Measurements from ENCODE around the gene CCNK.

The CCNK gene

DNA sequence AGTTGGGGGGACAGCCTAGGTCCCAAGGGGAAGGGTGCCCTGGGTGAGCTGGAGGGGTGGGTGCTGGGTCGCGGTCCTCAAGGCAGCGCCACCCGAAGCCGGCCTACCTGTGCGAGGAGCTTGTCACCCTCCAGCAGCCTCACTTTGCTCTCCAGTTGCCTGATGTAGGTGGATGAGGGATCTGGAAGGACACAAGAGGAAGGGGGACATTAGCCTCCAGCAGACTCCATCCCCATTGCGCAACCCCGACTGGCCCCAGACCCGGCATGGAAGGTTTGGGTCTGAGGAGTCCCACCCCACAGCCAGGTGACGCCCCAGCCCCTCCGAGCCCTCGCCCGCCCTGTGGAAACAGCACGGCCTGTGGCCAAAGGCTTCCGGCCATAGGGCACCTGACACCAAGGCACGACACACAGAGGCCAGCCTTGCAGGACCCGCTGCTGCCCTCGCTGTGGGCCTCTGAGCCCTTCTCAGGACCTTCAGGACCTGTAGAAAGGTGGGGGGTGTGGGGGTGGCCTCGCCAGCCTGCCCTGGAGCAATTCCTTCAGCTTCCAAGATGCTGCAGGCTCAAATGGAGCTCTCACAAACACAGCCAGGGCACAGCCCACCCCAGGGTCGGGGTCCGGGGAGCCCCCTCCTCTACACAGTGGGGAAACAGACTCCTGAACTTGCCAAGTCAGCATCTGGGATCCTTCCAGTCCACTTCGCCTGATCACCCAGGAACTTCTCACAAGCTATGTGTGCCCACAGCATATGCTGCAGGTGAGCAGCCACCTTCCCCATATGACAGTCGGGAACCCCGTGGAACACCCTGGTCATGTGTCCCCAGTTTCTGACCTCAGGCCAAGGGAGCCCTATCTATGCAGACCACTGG, 54.9 kb downstream of the CCNK start:
- no peak for DNase-seq (ENCODE audit: low read depth, low spot score)

DNA sequence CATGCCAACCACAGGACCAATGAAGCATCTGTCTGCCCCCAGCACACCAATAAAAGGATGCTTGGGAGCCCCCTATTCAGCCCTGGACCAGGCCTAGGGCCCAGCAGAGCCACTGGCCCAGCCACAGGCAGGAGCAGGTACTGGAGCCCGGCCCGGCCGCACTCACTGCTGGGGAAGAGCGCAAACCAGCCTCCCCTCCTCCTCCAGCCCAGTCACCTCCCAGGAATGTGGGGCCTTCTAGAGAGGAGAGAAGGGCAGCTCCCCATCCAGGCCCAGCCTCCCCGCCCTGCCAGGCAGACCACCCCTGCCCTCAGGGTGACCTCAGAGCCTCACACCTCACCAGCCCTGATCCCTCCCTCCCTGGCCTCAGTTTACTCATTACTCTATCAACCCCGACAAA, 56.2 kb downstream of the CCNK start:
- DNase-seq (ENCODE audit: low read depth, low spot score), result no peak

DNA sequence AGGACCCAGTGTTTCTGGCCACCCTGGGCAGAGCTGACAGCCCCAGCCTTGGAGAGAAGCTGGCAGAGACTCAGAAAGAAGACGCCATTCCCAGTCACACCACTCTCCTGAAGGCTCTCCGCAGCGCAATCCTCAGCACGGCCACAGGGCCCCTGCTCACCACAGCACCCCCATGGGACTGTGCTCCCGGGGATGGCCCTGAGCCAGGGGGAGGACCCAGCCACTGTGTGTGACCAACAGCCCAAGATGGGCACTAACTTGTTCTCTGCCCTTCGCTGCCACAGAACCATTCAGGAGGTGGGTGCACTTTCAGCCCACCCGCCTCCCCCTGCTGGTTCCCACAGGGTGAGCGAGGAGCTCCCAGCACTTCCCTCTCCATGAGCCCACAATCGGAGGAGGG, 57.1 kb downstream of the CCNK start:
- no peak for DNase-seq (ENCODE audit: low read depth, low spot score)

DNA sequence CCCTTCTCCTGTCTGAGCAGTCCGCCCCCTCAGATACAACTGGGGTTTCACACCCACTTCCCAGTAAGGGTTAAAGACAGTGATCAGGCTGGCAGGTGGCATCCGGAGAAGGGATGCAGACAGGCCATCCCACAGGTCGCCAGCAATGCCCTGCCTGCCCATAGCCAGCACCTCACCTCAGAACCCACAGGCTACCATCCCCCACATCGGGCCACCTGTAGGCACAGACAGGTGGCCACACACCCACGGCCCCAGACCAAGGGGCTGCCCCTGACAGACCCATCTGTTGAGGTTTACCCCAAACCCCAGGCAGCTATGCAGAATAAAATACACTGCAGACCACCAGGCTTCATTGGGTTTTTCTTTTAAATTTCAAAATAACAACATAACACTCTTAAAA, 57.5 kb downstream of the CCNK start:
- DNase-seq (ENCODE audit: low read depth, low spot score), result no peak

DNA sequence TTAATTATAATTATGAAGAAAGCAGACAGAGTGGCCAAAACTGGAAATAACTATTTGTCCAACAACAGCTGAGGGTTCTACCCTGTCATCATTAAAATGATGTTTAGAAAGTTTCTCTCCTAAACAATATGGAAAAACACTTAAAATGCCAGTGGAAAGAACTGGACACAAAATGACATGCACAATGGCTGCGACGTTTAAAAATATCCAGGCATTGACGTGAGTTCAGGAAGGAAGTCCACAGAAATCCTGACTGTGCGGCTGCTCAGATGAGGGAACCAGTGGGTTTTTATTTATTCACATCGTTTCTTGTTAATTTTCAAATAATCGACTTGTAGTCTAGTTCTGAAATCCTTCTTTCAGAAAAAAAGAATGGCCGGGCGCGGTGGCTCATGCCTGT, 58.3 kb downstream of the CCNK start:
- DNase-seq (ENCODE audit: low read depth, low spot score), result no peak

DNA sequence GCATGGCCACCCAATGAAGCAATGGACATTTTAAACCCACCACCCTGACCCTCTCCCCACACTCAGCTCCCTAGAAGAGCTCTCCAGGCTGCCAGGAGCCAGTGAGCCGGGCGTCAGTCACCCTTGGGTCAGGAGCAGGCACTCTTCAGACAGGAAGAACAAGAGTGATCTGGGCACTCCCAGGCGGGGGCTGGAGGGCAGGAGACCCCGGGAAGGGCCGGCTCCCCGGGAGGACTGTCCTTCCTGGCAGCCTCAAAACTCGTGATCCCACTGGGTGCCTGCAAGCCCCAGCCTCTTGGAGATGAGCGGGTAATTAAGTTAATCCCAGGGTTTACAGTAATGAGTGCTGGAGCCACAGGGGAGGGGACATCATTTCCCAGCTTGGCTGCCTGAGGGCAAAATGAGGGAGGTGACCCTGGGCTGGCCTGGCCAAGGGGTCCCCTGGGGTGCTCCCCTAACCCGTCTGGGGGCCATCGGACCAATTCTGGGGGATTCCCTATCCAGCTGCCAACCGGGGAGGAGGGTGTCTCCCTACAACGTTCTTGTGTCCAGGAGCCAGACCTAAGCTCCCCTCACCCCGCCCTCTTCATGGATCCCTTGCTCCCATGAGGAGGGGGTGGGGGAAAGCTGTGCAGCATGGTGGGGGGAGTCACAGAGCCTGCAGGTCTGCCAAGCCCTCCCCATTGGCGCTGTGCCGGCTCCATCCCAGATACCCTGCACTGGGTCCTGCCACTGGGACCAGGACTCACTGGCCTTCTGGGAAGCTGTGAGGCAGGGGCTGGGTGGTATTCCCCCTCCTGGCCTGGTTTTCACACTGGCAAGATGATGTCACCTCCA, 59.2 kb downstream of the CCNK start:
- no peak for DNase-seq (ENCODE audit: low read depth, low spot score)

DNA sequence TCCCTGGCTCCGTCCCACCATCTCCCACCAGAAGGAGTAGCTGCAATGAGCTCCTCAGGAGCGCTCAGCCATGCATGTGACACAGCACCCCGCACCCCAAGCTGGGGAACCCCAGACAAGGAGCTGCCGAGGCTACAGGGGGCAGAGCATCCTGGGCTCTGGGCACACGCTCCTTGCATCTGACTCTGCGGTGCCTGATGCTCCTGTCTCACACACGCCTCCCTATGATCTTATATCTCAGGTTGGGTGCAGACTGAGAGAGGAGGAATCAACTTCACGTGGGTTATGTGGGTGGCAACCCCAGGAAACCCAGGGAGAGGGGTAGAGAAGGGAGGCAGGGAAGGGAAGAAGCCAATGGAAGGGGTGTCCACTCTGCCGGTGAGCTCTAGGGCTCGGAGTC, 60.0 kb downstream of the CCNK start:
- no peak for DNase-seq (ENCODE audit: low read depth, low spot score)

DNA sequence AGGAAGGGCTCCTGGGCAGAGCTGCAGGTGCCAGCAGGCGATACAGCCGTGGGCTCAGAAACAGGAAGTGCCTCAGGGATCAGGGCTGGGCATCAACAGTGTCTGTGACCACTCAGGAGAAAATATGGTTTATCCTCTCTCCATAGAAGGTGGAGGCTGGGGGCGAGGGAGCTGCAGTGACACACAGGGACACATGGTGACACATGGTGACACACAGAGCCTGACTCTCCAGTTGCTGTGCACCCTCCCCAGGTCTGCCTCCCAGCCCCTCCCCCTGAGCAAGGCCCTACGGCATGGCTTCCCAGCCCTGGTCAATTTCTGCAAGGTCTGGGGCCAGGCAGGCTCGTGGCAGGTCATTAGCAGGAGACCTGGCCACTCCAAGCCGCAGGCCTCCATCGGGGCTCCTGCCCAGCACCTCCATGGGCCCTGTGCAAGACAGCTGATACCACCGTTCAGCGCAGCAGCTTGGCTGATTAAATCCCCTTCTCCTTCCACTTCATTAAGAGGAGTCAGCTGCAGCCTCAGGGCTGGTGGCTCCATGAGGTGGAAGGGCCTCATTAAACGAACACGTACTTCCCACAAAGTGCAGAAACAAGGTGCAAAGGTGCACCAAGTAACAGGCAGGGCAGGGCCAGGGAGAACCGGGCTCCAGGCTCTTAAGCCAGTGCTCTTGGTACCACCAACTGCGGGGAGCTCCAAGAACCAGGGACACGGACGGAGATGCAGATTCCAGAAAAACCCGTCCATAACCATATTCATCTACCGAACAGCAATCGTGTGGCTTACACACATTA, 60.7 kb downstream of the CCNK start:
- no peak for DNase-seq (ENCODE audit: low read depth, low spot score)

DNA sequence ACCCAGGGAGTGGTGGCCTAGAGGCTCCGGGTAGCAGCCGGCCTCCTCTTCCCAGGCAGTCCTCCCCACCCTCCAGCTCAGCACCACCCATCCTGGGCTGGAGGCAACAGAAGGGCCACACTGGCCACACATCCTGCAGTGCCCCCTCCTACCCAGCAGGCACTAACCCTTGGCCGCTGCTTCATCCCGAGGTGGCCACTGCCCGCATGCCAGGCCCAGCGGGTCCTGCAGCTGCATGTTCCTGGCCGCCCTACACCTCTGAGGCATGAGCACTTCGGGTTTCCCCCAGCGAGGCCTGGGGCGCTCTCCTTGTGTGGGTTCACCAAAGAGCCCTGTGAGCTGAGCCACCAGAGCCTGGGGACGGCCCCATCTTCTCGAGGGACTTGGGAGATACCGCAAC, 61.4 kb downstream of the CCNK start:
- no peak for DNase-seq (ENCODE audit: low read depth, low spot score)

DNA sequence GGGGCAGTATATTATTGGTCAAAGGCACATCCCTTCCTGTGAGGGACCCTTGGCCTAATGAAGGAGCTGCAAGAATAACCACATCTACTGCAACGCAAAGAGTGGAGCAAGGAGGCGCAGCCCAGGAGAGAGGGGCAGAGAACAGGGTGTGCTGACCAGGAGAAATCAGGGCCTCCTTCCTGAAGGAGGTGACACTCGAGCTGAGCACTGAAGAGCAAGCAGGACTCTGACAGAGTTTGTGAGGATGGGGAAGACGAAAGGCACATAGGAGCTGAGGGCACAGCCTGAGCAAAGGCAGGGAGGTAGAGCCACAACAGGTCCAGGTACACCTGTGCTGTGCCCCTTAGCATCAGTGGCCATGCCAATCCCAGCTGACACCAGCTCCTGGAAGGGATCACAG, 62.2 kb downstream of the CCNK start:
- DNase-seq (ENCODE audit: low read depth, low spot score), result no peak

DNA sequence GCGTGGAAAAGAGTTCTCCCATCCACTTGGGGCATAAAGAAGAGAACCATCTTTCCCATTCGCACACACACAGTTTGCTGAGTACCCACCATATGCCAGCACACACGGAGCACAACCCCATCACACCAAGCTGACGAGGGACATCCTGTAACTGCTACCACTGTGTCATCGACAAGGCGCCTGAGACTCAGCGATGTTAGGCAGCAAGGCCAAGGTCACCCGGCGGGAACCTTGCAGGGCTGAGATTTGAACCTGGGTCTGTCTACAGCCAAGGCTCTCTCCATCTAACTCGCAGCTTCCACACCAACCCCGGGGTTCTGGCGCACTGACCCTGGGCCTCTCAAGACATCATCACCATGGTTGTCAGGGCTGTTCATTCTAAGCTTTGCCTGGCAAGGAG, 62.8 kb downstream of the CCNK start:
- no peak for DNase-seq (ENCODE audit: low read depth, low spot score)

DNA sequence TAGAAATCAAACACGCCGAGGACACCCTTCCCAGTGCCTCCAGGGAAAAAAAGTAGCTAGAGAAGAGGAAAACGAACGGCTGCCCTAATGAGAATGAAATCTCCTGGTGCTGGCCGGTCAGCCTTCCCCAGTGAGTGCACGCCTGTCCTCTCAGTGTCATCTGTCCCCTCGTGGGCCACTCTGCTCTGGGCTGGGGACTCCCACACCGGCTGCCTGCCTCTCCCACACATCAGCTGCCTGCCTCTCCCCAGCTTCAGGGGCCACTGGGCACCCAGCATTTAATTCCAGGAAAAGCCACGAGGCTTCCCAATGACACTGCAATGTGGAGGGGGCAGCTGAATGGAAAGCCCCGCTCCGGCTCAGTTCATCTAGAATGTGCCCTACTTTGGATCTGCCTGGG, 63.8 kb downstream of the CCNK start:
- no peak for DNase-seq (ENCODE audit: low read depth, low spot score)

DNA sequence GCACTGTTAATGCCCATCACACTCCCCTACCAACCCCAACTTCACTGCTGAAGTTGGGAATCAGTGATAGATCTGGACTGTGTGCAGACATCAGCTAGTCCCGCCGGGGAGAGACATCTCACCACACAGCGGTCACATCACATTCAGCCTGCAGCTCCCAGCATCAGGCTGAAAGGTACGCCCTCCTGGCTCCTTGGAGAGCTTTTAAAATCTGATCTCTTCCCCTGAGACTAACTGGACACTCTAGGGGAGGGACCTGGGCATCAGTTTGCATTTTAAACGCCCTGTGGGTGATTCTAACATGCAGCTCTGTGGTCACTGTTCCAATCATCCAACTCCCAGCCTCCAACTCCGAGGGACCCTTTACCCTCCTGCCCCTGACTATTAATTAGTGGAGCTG, 64.4 kb downstream of the CCNK start:
- DNase-seq (ENCODE audit: low read depth, low spot score), result no peak

DNA sequence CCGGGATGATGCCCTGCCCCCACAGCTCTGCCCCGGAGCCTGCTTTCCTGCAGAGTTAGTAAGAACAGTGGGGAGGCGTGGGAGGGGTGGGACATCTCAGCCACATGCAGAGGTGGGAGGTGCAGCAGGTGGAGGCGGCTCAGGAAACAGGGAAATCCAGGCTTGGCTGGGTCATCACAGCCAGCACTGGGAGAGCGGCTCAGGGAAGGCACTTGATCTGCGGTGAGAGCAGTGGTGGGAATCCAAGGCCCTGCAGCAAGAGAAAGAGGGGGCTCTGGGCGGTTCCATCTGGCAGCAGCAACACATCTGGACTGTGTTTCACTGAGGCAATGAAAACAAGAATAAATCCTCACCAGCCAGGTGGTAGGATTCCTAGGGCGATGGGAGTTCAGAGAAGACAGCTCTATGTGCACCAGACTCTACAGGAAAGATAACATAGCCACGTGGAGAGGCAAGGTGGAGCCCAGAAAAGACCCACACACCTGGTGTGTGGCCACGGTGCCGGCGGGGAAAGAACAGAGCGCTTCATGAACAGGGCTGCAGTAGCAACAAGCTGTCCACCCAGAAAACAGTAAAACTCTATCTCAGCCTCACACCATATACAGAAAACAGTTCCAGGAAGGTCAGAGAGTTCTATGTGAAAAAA, 65.1 kb downstream of the CCNK start:
- DNase-seq (ENCODE audit: low read depth, low spot score), result no peak

DNA sequence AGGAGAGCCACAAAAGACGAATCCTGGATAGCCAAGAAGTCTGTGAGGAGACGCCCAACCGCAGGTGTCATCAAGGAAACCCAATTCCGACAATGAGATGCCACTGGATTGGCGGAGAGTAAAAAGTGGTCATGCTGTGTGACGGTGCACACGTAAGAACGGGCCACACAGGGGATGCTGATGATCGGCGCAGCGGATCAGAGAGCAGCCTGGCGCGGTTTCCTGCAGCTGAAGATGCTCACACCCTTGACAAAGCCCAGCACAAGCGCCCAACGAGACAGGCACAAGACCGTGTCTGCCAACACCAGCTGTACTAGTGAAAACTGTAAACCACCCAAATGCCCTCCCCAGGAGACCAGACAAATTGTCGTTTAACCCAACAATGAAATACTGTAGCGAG, 67.0 kb downstream of the CCNK start:
- DNase-seq (ENCODE audit: low read depth, low spot score), result no peak

DNA sequence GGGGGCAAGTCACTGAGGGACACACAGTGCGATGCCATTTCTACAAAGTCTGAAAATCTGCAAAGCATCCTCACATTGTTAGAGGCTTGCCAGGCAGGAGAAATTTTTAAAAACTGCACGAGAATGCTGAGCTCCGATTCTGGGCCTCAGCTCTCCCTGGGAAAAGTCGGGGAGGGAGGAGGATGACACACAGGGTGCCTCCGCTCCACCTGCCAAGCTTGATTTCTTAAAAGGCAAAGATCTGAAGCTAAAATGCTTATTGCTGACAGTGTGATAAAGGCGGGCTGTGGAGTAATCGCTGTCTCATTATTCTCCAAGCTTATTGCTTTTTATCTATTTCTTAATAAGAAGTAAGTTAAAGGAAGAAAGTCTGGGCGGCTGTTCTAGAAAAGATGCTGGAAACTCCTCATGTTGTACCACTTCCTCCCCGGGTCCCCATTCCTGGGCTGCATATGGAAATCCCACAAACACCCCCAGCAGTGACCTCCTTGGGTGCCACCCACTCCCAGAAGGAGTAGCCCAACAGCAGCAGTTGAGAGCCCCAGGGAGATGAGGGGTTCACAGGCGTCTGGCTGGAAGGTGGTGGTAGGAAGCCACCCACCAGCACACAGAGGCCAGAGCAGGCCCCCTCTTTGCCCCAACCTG, 67.8 kb downstream of the CCNK start:
- no peak for DNase-seq (ENCODE audit: low read depth, low spot score)

DNA sequence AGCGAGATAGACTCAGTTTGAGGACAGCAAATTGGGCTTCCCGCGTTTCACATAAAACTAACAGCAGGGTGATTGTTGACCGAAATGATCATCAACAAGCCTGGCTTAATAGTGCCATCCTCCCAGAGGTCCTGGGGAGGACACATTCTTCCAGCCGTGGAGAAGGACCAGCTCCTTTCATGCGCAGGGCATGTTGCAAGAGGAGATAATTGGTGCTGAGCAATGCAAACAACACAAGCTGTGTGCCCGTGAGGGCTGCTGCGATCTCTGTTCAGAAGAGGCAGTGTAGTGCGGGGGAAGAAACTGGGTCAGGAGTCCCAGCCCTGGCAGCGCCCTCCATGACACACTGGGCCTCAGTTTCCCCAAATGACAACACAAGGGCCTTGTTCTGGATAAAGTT, 68.5 kb downstream of the CCNK start:
- no peak for DNase-seq (ENCODE audit: low read depth, low spot score)

DNA sequence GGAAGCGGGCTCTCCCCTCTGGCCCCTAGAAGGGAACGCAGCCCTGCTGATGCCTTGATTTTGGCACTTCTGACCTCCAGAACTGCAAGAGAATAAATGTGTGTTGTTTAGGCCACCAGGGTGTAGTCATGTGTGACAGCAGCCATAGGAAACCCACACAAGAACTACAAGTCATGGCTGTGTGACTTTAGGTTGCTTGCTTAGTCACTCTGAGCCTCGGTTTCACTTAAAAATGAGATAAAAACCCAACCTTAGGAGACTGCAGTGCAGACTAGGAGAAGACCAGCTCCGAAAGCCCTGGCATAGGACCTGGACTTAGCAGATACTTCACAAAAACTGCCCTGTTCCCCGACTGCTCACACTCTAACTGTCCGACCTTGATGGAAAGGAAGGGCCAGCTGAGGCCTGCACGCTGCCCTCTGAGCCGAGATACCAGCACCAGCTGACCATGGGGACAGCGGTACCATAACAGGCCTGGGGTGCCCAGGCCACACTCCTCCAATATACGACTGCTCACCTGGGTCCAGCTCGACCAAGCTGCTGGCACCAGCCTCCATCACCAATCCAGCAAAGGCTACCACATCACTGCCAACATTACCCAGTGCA, 69.3 kb downstream of the CCNK start:
- no peak for DNase-seq (ENCODE audit: low read depth, low spot score)

DNA sequence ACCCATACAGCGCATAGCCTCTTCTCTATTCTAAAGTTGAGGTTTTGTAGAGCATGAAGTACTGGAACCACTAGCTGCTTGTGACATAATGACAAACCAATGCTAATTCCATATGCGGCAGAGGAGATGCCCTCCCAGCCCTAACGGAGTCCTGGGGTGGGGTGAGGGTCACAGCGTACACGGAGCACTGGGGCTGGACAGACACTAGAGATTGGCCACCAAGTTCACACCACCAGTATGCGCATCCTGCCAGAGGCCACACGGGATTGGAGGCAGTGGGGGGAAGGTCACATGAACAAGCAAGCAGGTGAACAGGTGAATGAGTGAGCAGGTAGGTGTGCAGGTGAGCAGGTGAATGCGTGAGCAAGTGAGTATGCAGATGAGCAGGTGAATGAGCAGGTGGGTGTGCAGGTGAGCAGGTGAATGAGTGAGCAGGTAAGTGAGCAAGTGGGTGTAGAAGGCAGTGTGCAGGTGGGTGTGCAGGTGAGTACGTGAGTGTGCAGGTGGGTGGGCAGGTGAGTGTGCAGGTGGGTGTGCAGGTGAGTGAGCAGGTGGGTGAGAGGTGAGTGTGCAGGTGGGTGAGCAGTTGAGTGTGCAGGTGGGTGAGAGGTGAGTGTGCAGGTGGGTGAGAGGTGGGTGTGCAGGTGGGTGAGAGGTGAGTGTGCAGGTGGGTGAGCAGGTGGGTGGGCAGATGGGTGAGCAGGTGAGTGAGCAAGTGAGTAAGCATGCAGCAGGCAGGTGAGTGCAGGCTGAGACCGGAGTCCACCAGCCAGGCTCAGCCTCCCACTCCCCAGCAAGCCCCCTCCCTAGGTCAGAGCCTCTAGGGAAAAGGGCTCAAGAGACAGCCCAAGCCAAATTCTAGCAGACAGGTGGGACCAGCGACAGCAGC, 70.1 kb downstream of the CCNK start:
- DNase-seq (ENCODE audit: low read depth, low spot score), result no peak

Measured in smooth muscle cell of the brain vasculature (primary cell).